ENCODE results near the gene CCL14. TPM values are rescaled to one million over a fixed set of nuclear protein-coding genes. Genes with fewer than 3 reads are reported as not detected.

Gene CCL14
- total RNA-seq, 2 donors from 2014 or later = 19.5 to 33.4 TPM

GRCh38 chr17:36011201-36011600 is 24.7 kb upstream of the CCL14 start:
- H3K9me3 ChIP-seq = no peaks in the 10 kb centered on the region
- H3K27me3 ChIP-seq (replicated peaks; ENCODE audit: insufficient read depth) = no peaks in the 10 kb centered on the region
- ATAC-seq (ENCODE audit: insufficient number of reproducible peaks, low FRiP score, low read depth) = no peak
- H3K27ac ChIP-seq = no peak overlapping the region
- no peak for DNase-seq (ENCODE audit: low spot score)
- no peaks in the 10 kb centered on the region for H3K4me1 ChIP-seq (ENCODE audit: control insufficient read depth in 1 of 2, low read depth in 2 of 2)
- no peak for TF ChIP-seq CTCF (IDR thresholded peaks at IDR 0.05)
- H3K36me3 ChIP-seq = no peaks in the 10 kb centered on the region
- no peak overlapping the region for H3K4me3 ChIP-seq

GRCh38 chr17:36008998-36009665 is 22.6 kb upstream of the CCL14 start:
- Histone ChIP-seq H3K36me3 (no peaks in the 10 kb centered on the region), H3K4me1 (ENCODE audit: control insufficient read depth in 1 of 2, low read depth in 2 of 2) (no peaks in the 10 kb centered on the region), H3K4me3 (no peak overlapping the region), H3K27me3 (replicated peaks; ENCODE audit: insufficient read depth) (no peaks in the 10 kb centered on the region), H3K27ac (no peak overlapping the region), H3K9me3 (no peaks in the 10 kb centered on the region)
- TF ChIP-seq CTCF (IDR thresholded peaks at IDR 0.05) = peak; percentile 11
- ATAC-seq (ENCODE audit: insufficient number of reproducible peaks, low FRiP score, low read depth) (no peak), DNase-seq (ENCODE audit: low spot score) (no peak)

GRCh38 chr17:36004594-36005108 is 18.1 kb upstream of the CCL14 start:
- no peaks in the 10 kb centered on the region for H3K9me3 ChIP-seq
- no peaks in the 10 kb centered on the region for H3K4me1 ChIP-seq (ENCODE audit: control insufficient read depth in 1 of 2, low read depth in 2 of 2)
- H3K4me3 ChIP-seq = no peak overlapping the region
- no peak for ATAC-seq (ENCODE audit: insufficient number of reproducible peaks, low FRiP score, low read depth)
- no peaks in the 10 kb centered on the region for H3K27me3 ChIP-seq (replicated peaks; ENCODE audit: insufficient read depth)
- TF ChIP-seq CTCF (IDR thresholded peaks at IDR 0.05) = no peak
- no peak for DNase-seq (ENCODE audit: low spot score)
- no peaks in the 10 kb centered on the region for H3K36me3 ChIP-seq
- H3K27ac ChIP-seq = no peak overlapping the region

- no peaks in the 10 kb centered on the region for H3K4me1 ChIP-seq (ENCODE audit: control insufficient read depth in 1 of 2, low read depth in 2 of 2)
- ATAC-seq (ENCODE audit: insufficient number of reproducible peaks, low FRiP score, low read depth) (no peak), DNase-seq (ENCODE audit: low spot score) (no peak)
- H3K27ac ChIP-seq = no peak overlapping the region
- TF ChIP-seq CTCF (IDR thresholded peaks at IDR 0.05) = no peak
- H3K36me3 ChIP-seq = no peaks in the 10 kb centered on the region
- no peak overlapping the region for H3K4me3 ChIP-seq
- no peaks in the 10 kb centered on the region for H3K9me3 ChIP-seq
- no peaks in the 10 kb centered on the region for H3K27me3 ChIP-seq (replicated peaks; ENCODE audit: insufficient read depth)
Observed at GRCh38 chr17:36002631-36003030, 16.1 kb upstream of the CCL14 start.

- H3K36me3 ChIP-seq = no peaks in the 10 kb centered on the region
- no peak for TF ChIP-seq CTCF (IDR thresholded peaks at IDR 0.05)
- no peaks in the 10 kb centered on the region for H3K4me1 ChIP-seq (ENCODE audit: control insufficient read depth in 1 of 2, low read depth in 2 of 2)
- no peak overlapping the region for H3K4me3 ChIP-seq
- no peaks in the 10 kb centered on the region for H3K27me3 ChIP-seq (replicated peaks; ENCODE audit: insufficient read depth)
- no peak overlapping the region for H3K27ac ChIP-seq
- ATAC-seq (ENCODE audit: insufficient number of reproducible peaks, low FRiP score, low read depth) (no peak), DNase-seq (ENCODE audit: low spot score) (no peak)
- H3K9me3 ChIP-seq = no peaks in the 10 kb centered on the region
Observed at GRCh38 chr17:36001862-36002603, 15.5 kb upstream of the CCL14 start.
